Measurements from ENCODE around the gene TMEM184C. TPM values are rescaled to one million over a fixed set of nuclear protein-coding genes. Genes with fewer than 3 reads are reported as not detected.

TMEM184C gene
- total RNA-seq, 1 experiment from 2014 or later, result 43.8 TPM

GRCh38 chr4:147576084-147576483, 41.1 kb upstream of the TMEM184C start:
- Histone ChIP-seq H3K14ac (ENCODE audit: insufficient read depth, low read length) (no peak overlapping the region), H2BK120ac (ENCODE audit: low read depth, low read length, poor library complexity, severe bottlenecking) (no peak overlapping the region), H3K23me2 (ENCODE audit: insufficient read length, low read depth, low read length, poor library complexity, severe bottlenecking) (no peaks in the 10 kb centered on the region), H2AFZ (ENCODE audit: low read length) (no peak overlapping the region), H3K27ac (ENCODE audit: insufficient read length, low read depth, low read length) (no peak overlapping the region), H4K20me1 (ENCODE audit: control insufficient read depth, insufficient read depth, insufficient read length) (no peaks in the 10 kb centered on the region), H3K23ac (ENCODE audit: insufficient read length, low read depth, low read length) (no peak overlapping the region), H2BK5ac (ENCODE audit: insufficient read length, low read length) (no peak overlapping the region), H4K8ac (replicated peaks; ENCODE audit: insufficient read length, low read depth, low read length) (no peak overlapping the region), H2AK5ac (ENCODE audit: insufficient read length, low read length) (no peak overlapping the region), H3T11ph (ENCODE audit: low read length) (no peak overlapping the region), H2BK12ac (ENCODE audit: insufficient read length, low read depth, low read length) (no peak overlapping the region), H3K79me2 (ENCODE audit: insufficient read depth, low read length) (no peaks in the 10 kb centered on the region), H3K79me1 (ENCODE audit: insufficient read depth, low read depth, low read length, poor library complexity, severe bottlenecking) (no peaks in the 10 kb centered on the region), H3K9me3 (ENCODE audit: control insufficient read depth, low read depth, low read length) (no peaks in the 10 kb centered on the region), H3K4me2 (ENCODE audit: insufficient read depth, insufficient read length, low read length) (no peak overlapping the region), H3K4ac (ENCODE audit: low read depth, low read length) (no peak overlapping the region), H3K56ac (ENCODE audit: insufficient read length, low read depth, low read length) (no peak overlapping the region), H4K91ac (ENCODE audit: insufficient read length, low read depth, low read length) (no peak overlapping the region), H3K27me3 (ENCODE audit: insufficient read depth, low read length) (no peaks in the 10 kb centered on the region), H2BK20ac (ENCODE audit: low read depth, low read length, poor library complexity, severe bottlenecking) (no peak overlapping the region), H3K4me1 (ENCODE audit: insufficient read depth, low read length) (no peaks in the 10 kb centered on the region), H4K5ac (ENCODE audit: insufficient read length, low read depth, low read length) (no peak overlapping the region), H3K18ac (ENCODE audit: insufficient read length, low read depth, low read length) (no peak overlapping the region), H3K9ac (ENCODE audit: extremely low read depth, insufficient read length, low read length) (no peak overlapping the region), H2BK15ac (ENCODE audit: low read depth, low read length) (no peak overlapping the region)
- no peaks in the 10 kb centered on the region for H3K27me3 Mint-ChIP-seq (ENCODE audit: low read depth)
- H3K36me3 Mint-ChIP-seq (ENCODE audit: insufficient read depth in 1 of 3, low read depth in 3 of 3), result no peaks in the 10 kb centered on the region; a peak in 1 of 7 replicates
- peaks cover 0 to 3% of the 10 kb centered on the region in 2 experiments; a peak in 2 of 5 replicates for H3K9me3 Mint-ChIP-seq
- no peak for DNase-seq
- no CpG with 5 or more reads among the region's 3 CpGs for WGBS (ENCODE audit: extremely low coverage, insufficient read length, low lambda C conversion rate)
- H3K27ac Mint-ChIP-seq, result no peak overlapping the region; a peak in 1 of 7 replicates
- peaks cover 2 to 4% of the 10 kb centered on the region in 2 experiments; a peak in 2 of 4 replicates for H3K4me1 Mint-ChIP-seq
- H3K4me3 Mint-ChIP-seq, result no peak overlapping the region
- no peak for TF ChIP-seq CTCF (conservative IDR thresholded peaks at IDR 0.05)
